K562 (cell line): Measurements from ENCODE around the gene EDARADD. TPM values are rescaled to one million over a fixed set of nuclear protein-coding genes. Genes with fewer than 3 reads are reported as not detected.

ENCODE experiments used
- ARHGAP35 ChIP-seq: fragments of 450-650 bp; IDR thresholded peaks from 2 replicates; pipeline ENCODE4 v1.6.1; 2018; ENCODE audit not compliant: partially characterized antibody
- EP400 ChIP-seq: fragments of 450-650 bp; IDR thresholded peaks from 2 replicates; pipeline ENCODE4 v1.6.1; 2017; ENCODE audit warnings: antibody characterized with exemption, mild to moderate bottlenecking, moderate library complexity
- FOXJ2 ChIP-seq: fragments of 200-800 bp; sonication (Bioruptor generic); IDR thresholded peaks from 2 replicates; pipeline ENCODE4 v1.6.1; 2016; ENCODE audit warnings: missing genetic modification characterization, missing compliant biosample characterization
- FOXK2 ChIP-seq, 2 experiments: fragments of 450-650 bp; IDR thresholded peaks in 1 of 2; conservative IDR thresholded peaks in 1 of 2; 2 replicates each; pipeline ENCODE4 v1.6.1; 2016; ENCODE audit warnings: low read depth in 2 of 2, mild to moderate bottlenecking in 1 of 2
- HOMEZ ChIP-seq: fragments of 250-450 bp; sonication (Bioruptor Pico); IDR thresholded peaks from 2 replicates; pipeline ENCODE4 v1.4.0; 2020; ENCODE audit warnings: mild to moderate bottlenecking, moderate library complexity
- IRF2 ChIP-seq: sonication (generic); formaldehyde crosslinking; IDR thresholded peaks from 2 replicates; pipeline ENCODE4 v1.8.1; 2022; ENCODE audit warnings: mild to moderate bottlenecking, missing genetic modification reagents
- NFYB ChIP-seq: IDR thresholded peaks from 2 replicates; pipeline ENCODE4 v1.6.1; 2011; ENCODE audit warnings: mild to moderate bottlenecking, moderate library complexity; ENCODE audit not compliant: insufficient read length; ENCODE audit errors: extremely low read depth
- PHB ChIP-seq: fragments of 250-450 bp; sonication (Bioruptor Pico); IDR thresholded peaks from 2 replicates; pipeline ENCODE4 v1.5.0; 2021
- PHB2 ChIP-seq: fragments of 450-650 bp; IDR thresholded peaks from 2 replicates; pipeline ENCODE4 v1.6.1; 2017; ENCODE audit warnings: low read depth
- RB1 ChIP-seq: fragments of 450-650 bp; IDR thresholded peaks from 2 replicates; pipeline ENCODE4 v1.6.1; 2017; ENCODE audit warnings: low read depth, mild to moderate bottlenecking
- SMC3 ChIP-seq: conservative IDR thresholded peaks from 2 replicates; pipeline ENCODE4 v1.6.1; 2011; ENCODE audit warnings: low read depth, low read length, improper control_type of control experiment; ENCODE audit not compliant: insufficient read depth
- SNAPC5 ChIP-seq: fragments of 250-450 bp; sonication (Bioruptor Pico); IDR thresholded peaks from 2 replicates; pipeline ENCODE4 v1.8.0; 2021; ENCODE audit warnings: moderate library complexity, mild to moderate bottlenecking, inconsistent platforms
- SRSF3 ChIP-seq: fragments of 200-400 bp; formaldehyde crosslinking; IDR thresholded peaks from 2 replicates; pipeline ENCODE4 v1.6.1; 2016; ENCODE audit warnings: mild to moderate bottlenecking, low read length, moderate library complexity; ENCODE audit not compliant: insufficient read depth
- TFE3 ChIP-seq: fragments of 450-650 bp; formaldehyde crosslinking; IDR thresholded peaks from 2 replicates; pipeline ENCODE4 v1.4.0; 2020; ENCODE audit warnings: mild to moderate bottlenecking, mixed read lengths
- U2AF1 ChIP-seq: fragments of 200-400 bp; formaldehyde crosslinking; optimal IDR thresholded peaks from 2 replicates; pipeline ENCODE3; 2017; ENCODE audit warnings: mild to moderate bottlenecking, low read depth, low read length, moderate library complexity
- U2AF2 ChIP-seq: fragments of 200-400 bp; formaldehyde crosslinking; optimal IDR thresholded peaks from 2 replicates; pipeline ENCODE3; 2017; ENCODE audit warnings: low read depth, mild to moderate bottlenecking, low read length
- ZFP36 ChIP-seq: fragments of 150-350 bp; IDR thresholded peaks from 2 replicates; pipeline ENCODE4 v1.6.1; 2018; ENCODE audit warnings: low read length, low read depth; ENCODE audit not compliant: partially characterized antibody
- ZNF134 ChIP-seq: fragments of 250-450 bp; sonication (Bioruptor Pico); conservative IDR thresholded peaks from 2 replicates; pipeline ENCODE4 v1.4.0; 2020
- ZNF239 ChIP-seq: fragments of 250-450 bp; sonication (Bioruptor Pico); IDR thresholded peaks from 2 replicates; pipeline ENCODE4 v1.4.0; 2020; ENCODE audit warnings: mild to moderate bottlenecking
- ZNF263 ChIP-seq: sonication (generic); formaldehyde crosslinking; IDR thresholded peaks from 2 replicates; pipeline ENCODE4 v1.8.0; 2022; ENCODE audit warnings: mild to moderate bottlenecking, missing genetic modification reagents, borderline replicate concordance
- ZNF347 ChIP-seq: fragments of 450-650 bp; formaldehyde crosslinking; IDR thresholded peaks from 2 replicates; pipeline ENCODE4 v1.4.0; 2020; ENCODE audit warnings: low read depth, mild to moderate bottlenecking, moderate library complexity
- ZNF41 ChIP-seq: fragments of 250-450 bp; sonication (Bioruptor Pico); conservative IDR thresholded peaks from 2 replicates; pipeline ENCODE4 v1.4.0; 2020; ENCODE audit warnings: mild to moderate bottlenecking
- ZNF444 ChIP-seq: fragments of 250-450 bp; sonication (Bioruptor Pico); IDR thresholded peaks from 2 replicates; pipeline ENCODE4 v1.4.0; 2020; ENCODE audit warnings: mild to moderate bottlenecking, moderate library complexity
- ZNF445 ChIP-seq: fragments of 250-450 bp; sonication (Bioruptor Pico); IDR thresholded peaks from 2 replicates; pipeline ENCODE4 v1.4.0; 2020; ENCODE audit warnings: low read depth, mild to moderate bottlenecking, moderate library complexity
- ZNF766 ChIP-seq: fragments of 200-800 bp; sonication (Bioruptor generic); conservative IDR thresholded peaks from 2 replicates; pipeline ENCODE4 v1.6.1; 2016; ENCODE audit warnings: missing genetic modification characterization, missing compliant biosample characterization
- polyA plus RNA-seq, 8 experiments: library from polyadenylated mRNA; depleted of rRNA in 4 of 8; stranded (reverse) in 5 of 8; unstranded in 3 of 8; fragments of >200 nt; fragmentation: Nextera tagmentation in 2 of 8; fragmentation: Illumina TruSeq in 1 of 8; extraction: Ambion mirVana in 2 of 8; extraction: Trizol in 1 of 8; gene quantifications; 2 replicates each; pipeline versions ENCODE4 v1.2.1 to v1.2.3, GENCODE V29; 2011 to 2014; ENCODE audit warnings: inconsistent platforms in 1 of 8, missing spikeins in 1 of 8
- total RNA-seq, 7 experiments: library from RNA; depleted of rRNA in 6 of 7; stranded (reverse); fragments of >200 nt in 6 of 7; fragmentation: Illumina TruSeq in 2 of 7; extraction: Trizol in 2 of 7; gene quantifications; 2 replicates each; pipeline versions ENCODE4 v1.2.1 to v1.2.3, GENCODE V29; 2011 to 2021; ENCODE audit warnings: low replicate concordance in 1 of 7
- TF ChIP-seq, protein P1 (sequence below): fragments of 250-450 bp; sonication (Bioruptor Pico); IDR thresholded peaks from 2 replicates; pipeline ENCODE4 v1.8.0; 2022; ENCODE audit warnings: moderate library complexity, mild to moderate bottlenecking, inconsistent platforms

EDARADD gene
- total and polyA plus RNA-seq, 9 of the 15 experiments (the other 6 are each of a cell fraction or from before 2014, with no cell fraction given), result 0.46 to 32.4 (median 20.6) TPM

DNA sequence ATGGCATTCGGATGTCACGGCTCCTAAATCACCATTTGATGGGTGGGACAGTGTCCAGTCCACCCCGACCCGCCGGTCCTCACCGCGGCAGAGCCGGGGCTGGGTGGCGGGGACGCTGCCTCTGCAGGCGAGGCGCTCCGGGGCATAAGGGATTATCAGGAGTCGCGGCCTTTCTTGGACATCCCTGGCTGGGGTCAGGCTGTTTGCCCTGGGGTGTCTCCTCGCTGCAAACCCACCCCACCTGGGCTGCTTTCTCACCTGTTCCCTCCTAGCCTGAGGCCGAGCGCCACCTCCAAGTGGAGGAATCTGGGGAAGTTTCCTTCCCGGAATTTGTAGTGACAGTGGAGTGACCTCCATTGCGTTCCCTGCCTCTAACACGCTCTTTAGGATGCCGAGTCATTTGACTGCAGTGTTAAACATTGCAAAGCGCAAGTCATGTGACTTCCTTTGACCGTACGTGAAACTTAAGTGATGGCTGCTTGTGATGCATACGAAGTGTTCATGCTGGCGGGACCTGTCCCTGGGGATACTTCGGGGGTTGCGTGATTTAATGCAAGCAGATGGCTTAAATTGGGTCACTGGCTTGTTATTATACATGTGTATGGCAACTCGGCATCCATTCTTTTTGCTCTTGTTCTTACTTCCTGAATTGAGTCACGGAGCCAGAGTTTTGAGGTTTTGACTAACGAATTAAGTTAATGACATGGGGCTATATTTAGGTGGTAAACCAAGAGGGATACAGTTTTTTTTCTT lies 130.2 kb downstream of the EDARADD start (continued):
- TF ChIP-seq ZNF766 (peak; percentile 81; the same call in 1 of the 2 replicates), ZNF445 (CRISPR knock-in tag) (no peak), RB1 (no peak), ZNF347 (CRISPR knock-in tag) (no peak), ZNF239 (peak; percentile 64), NFYB (no peak), EP400 (peak; percentile 84), ZNF263 (peak; percentile 33; the same call in 1 of the 2 replicates), HOMEZ (CRISPR knock-in tag) (no peak), U2AF2 (no peak), ZFP36 (no peak), ZNF134 (CRISPR knock-in tag) (no peak), TFE3 (CRISPR knock-in tag) (peak; percentile 99), SNAPC5 (CRISPR knock-in tag) (no peak), U2AF1 (no peak), FOXK2 (conservative IDR thresholded peaks at IDR 0.05 in 1 of 2, IDR thresholded peaks at IDR 0.05 in 1 of 2; ENCODE audit: low read depth in 2 of 2) (peak; percentile 66 to 81), PHB2 (no peak), ZNF444 (CRISPR knock-in tag) (no peak), ZNF41 (0 out of 2 replicates have a peak, but pooled peaks have one; percentile 19), PHB (CRISPR knock-in tag) (no peak), SRSF3 (no peak), FOXJ2 (tag) (no peak), ARHGAP35 (no peak), IRF2 (CRISPR knock-in tag) (no peak), SMC3 (no peak)
- TF ChIP-seq, protein P1, sequence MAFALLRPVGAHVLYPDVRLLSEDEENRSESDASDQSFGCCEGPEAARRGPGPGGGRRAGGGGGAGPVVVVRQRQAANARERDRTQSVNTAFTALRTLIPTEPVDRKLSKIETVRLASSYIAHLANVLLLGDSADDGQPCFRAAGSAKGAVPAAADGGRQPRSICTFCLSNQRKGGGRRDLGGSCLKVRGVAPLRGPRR (CRISPR knock-in tag), result 0 out of 2 replicates have a peak, but pooled peaks have one; percentile 75
